Endothelial cell of umbilical vein (primary cell): ENCODE data around the gene CTSA. TPM values are rescaled to one million over a fixed set of nuclear protein-coding genes. Genes with fewer than 3 reads are reported as not detected.

Experiments
- BruUV-seq: library from RNA; stranded (reverse); fragments of 400-500 nt; replicated peaks from 2 replicates; lab custom pipeline; 2021; lab: Mats Ljungman, UMichigan
- CTCF ChIA-PET: fragments of 300-600, 350-600 bp; sonication (Branson Sonifier 250); formaldehyde crosslinking; loops from one replicate; lab custom pipeline; 2021; ENCODE audit warnings: antibody characterized with exemption, inconsistent platforms; lab: Charles Lee
- POLR2A ChIA-PET: fragments of 300-600, 350-600 bp; sonication (Branson Sonifier 250); formaldehyde crosslinking; loops from one replicate; lab custom pipeline; 2021; ENCODE audit warnings: antibody characterized with exemption, inconsistent platforms; lab: Charles Lee
- DNase-seq: peaks from one replicate; pipeline ENCODE4 v3.0.0-alpha.2; 2011; ENCODE audit warnings: low read depth, low spot score
- FAIRE-seq: peaks from 2 replicates; lab custom pipeline; 2011; peaks lifted over from hg19 to GRCh38; lab: Jason Lieb, UNC
- H2AFZ ChIP-seq: 2 replicates; pipeline ENCODE4 v1.6.0; 2012; ENCODE audit warnings: low read depth, low read length, control low read depth, inconsistent platforms
- H3K27ac ChIP-seq: 2 replicates; pipeline ENCODE4 v1.5.1; 2011; ENCODE audit warnings: low read depth, mild to moderate bottlenecking, control low read depth, low read length, moderate library complexity; ENCODE audit not compliant: insufficient read depth
- H3K27me3 ChIP-seq, 2 experiments: 2 replicates each; pipeline versions ENCODE4 v1.6.0 to v1.6.1; 2011; ENCODE audit warnings: low read length in 2 of 2, mixed read lengths in 1 of 2; ENCODE audit not compliant: control insufficient read depth in 2 of 2, insufficient read depth in 2 of 2
- H3K36me3 ChIP-seq, 2 experiments: 2 replicates in 1 of 2; 3 replicates in 1 of 2; pipeline ENCODE4 v1.5.1; 2011; ENCODE audit warnings: low read length in 2 of 2, mild to moderate bottlenecking in 1 of 2, moderate library complexity in 1 of 2; ENCODE audit not compliant: control insufficient read depth in 2 of 2, insufficient read depth in 2 of 2; ENCODE audit errors: extremely low read depth in 1 of 2
- H3K4me1 ChIP-seq: 3 replicates; pipeline ENCODE4 v1.5.1; 2011; ENCODE audit warnings: mild to moderate bottlenecking, low read length; ENCODE audit not compliant: control insufficient read depth, insufficient read depth; ENCODE audit errors: extremely low read depth
- H3K4me2 ChIP-seq: 2 replicates; pipeline ENCODE4 v1.6.1; 2011; ENCODE audit warnings: low read length, control low read depth, mixed read lengths; ENCODE audit not compliant: insufficient read depth
- H3K4me3 ChIP-seq, 3 experiments: fragments of 200-600 bp in 1 of 3; sonication (generic), shearing (Covaris generic) in 1 of 3; replicated peaks in 1 of 3; 2 replicates each; pipeline ENCODE4 v1.5.1; 2011 to 2016; ENCODE audit warnings: control low read depth in 3 of 3, low read length in 3 of 3, mild to moderate bottlenecking in 2 of 3, inconsistent platforms in 1 of 3, low read depth in 1 of 3, moderate library complexity in 1 of 3; ENCODE audit not compliant: insufficient read depth in 1 of 3
- H3K79me2 ChIP-seq: 2 replicates; pipeline ENCODE4 v1.6.0; 2012; ENCODE audit warnings: low read length, inconsistent platforms; ENCODE audit not compliant: control insufficient read depth, insufficient read depth
- H3K9ac ChIP-seq: replicated peaks from 2 replicates; pipeline ENCODE3; 2011; ENCODE audit warnings: low read length, control low read depth; ENCODE audit not compliant: insufficient read depth; ENCODE audit errors: extremely low read depth
- H3K9me1 ChIP-seq: replicated peaks from 3 replicates; pipeline ENCODE4 v1.6.0; 2011; ENCODE audit warnings: mild to moderate bottlenecking, low read length; ENCODE audit not compliant: control insufficient read depth, insufficient read depth; ENCODE audit errors: extremely low read depth
- H3K9me3 ChIP-seq: replicated peaks from 2 replicates; pipeline ENCODE4 v1.5.1; 2012; ENCODE audit warnings: low read length, inconsistent platforms; ENCODE audit not compliant: control insufficient read depth, insufficient read depth
- H4K20me1 ChIP-seq: replicated peaks from 2 replicates; pipeline ENCODE3; 2011; ENCODE audit warnings: mild to moderate bottlenecking, low read length; ENCODE audit not compliant: control insufficient read depth, insufficient read depth; ENCODE audit errors: extremely low read depth
- CTCF ChIP-seq, 2 donors: IDR thresholded peaks; 1 replicate in 1 of 2; 2 replicates in 1 of 2; pipeline ENCODE4 v1.5.1; 2011; ENCODE audit warnings: low read length in 2 of 2, mild to moderate bottlenecking in 2 of 2, moderate library complexity in 2 of 2, control low read depth in 1 of 2, inconsistent platforms in 1 of 2, low read depth in 1 of 2; ENCODE audit not compliant: insufficient read depth in 1 of 2; ENCODE audit errors: extremely low read depth in 1 of 2
- EZH2 ChIP-seq: IDR thresholded peaks from 2 replicates; pipeline ENCODE4 v1.6.1; 2012; ENCODE audit warnings: borderline replicate concordance, low read depth, mild to moderate bottlenecking, moderate library complexity, low read length, inconsistent platforms; ENCODE audit not compliant: severe bottlenecking
- FOS ChIP-seq: IDR thresholded peaks from 2 replicates; pipeline ENCODE4 v1.6.1; 2011; ENCODE audit warnings: mild to moderate bottlenecking, low read length, moderate library complexity, borderline replicate concordance; ENCODE audit not compliant: insufficient read depth
- GATA2 ChIP-seq: IDR thresholded peaks from 2 replicates; pipeline ENCODE4 v1.7.0; 2011; ENCODE audit warnings: low read depth, mild to moderate bottlenecking, moderate library complexity, mixed read lengths, low read length; ENCODE audit not compliant: insufficient read length, insufficient read depth
- JUN ChIP-seq: IDR thresholded peaks from 2 replicates; pipeline ENCODE4 v1.6.1; 2011; ENCODE audit warnings: borderline replicate concordance, low read depth; ENCODE audit not compliant: insufficient read length, insufficient read depth
- MAX ChIP-seq: IDR thresholded peaks from 2 replicates; pipeline ENCODE4 v1.6.1; 2011; ENCODE audit not compliant: insufficient read depth, insufficient read length
- MYC ChIP-seq: IDR thresholded peaks from one replicate; pipeline ENCODE4 v1.6.1; 2011; ENCODE audit warnings: mild to moderate bottlenecking, low read depth, low read length
- POLR2A ChIP-seq: IDR thresholded peaks from 2 replicates; pipeline ENCODE4 v1.6.1; 2012; ENCODE audit warnings: low read depth, mild to moderate bottlenecking, control low read depth, low read length
- POLR2AphosphoS5 ChIP-seq: IDR thresholded peaks from 2 replicates; pipeline ENCODE4 v1.6.1; 2012; ENCODE audit warnings: low read depth, mild to moderate bottlenecking, control low read depth, low read length, moderate library complexity; ENCODE audit not compliant: insufficient read depth
- dilution Hi-C: fragments of 300-500 bp; cut with MboI; formaldehyde crosslinking; loops from one replicate; pipeline ENCODE4 v1.15.0; 2019; ENCODE audit warnings: low sequenced_read_pairs; ENCODE audit not compliant: extremely low pct_ligation_motif_present
- intact Hi-C: fragments of 100-400 bp; cut with micrococcal nuclease; formaldehyde crosslinking; loops from one replicate; pipeline ENCODE4 v1.10.0; 2022
- polyA plus RNA-seq, 4 experiments: library from polyadenylated mRNA; depleted of rRNA in 3 of 4; stranded (reverse) in 3 of 4; unstranded in 1 of 4; fragments of >200 nt; gene quantifications; 2 replicates each; pipeline versions ENCODE4 v1.2.1 to v1.2.3, GENCODE V29; 2011 to 2012; ENCODE audit warnings: missing spikeins in 1 of 4
- total RNA-seq: library from RNA; stranded (reverse); gene quantifications from 2 replicates; pipeline ENCODE4 v1.2.3, GENCODE V29; 2021

The CTSA gene
- total and polyA plus RNA-seq, 2 donors (not counting 3 experiments of a cell fraction or from before 2014, with no cell fraction given), result 169 to 409 TPM

GRCh38 chr20:45848421-45848820 lies 42.7 kb upstream of the CTSA start:
- FAIRE-seq (no peak), DNase-seq (no peak)
- Histone ChIP-seq H3K4me3 (no peak overlapping the region), H4K20me1 (no peaks in the 10 kb centered on the region), H3K36me3 (peaks cover 0 to 26% of the 10 kb centered on the region in 2 experiments), H3K9ac (no peak overlapping the region), H3K4me1 (no peaks in the 10 kb centered on the region), H3K9me1 (no peaks in the 10 kb centered on the region), H3K27me3 (no peaks in the 10 kb centered on the region), H2AFZ (no peak overlapping the region), H3K79me2 (no peaks in the 10 kb centered on the region), H3K4me2 (no peak overlapping the region), H3K27ac (no peak overlapping the region), H3K9me3 (no peaks in the 10 kb centered on the region)
- intact Hi-C loops (no loop called here), dilution Hi-C loops (no loop called here)
- ChIA-PET POLR2A (no interaction called here), CTCF (no interaction called here)
- no peak for TF ChIP-seq GATA2
- TF ChIP-seq JUN, result no peak
- no TSS peak for BruUV-seq

- Histone ChIP-seq H4K20me1 (no peaks in the 10 kb centered on the region), H2AFZ (no peak overlapping the region), H3K27ac (no peak overlapping the region), H3K27me3 (no peaks in the 10 kb centered on the region), H3K9me1 (no peaks in the 10 kb centered on the region), H3K79me2 (no peaks in the 10 kb centered on the region), H3K36me3 (peaks cover 0 to 19% of the 10 kb centered on the region in 2 experiments), H3K9me3 (no peaks in the 10 kb centered on the region), H3K4me2 (no peak overlapping the region), H3K9ac (no peak overlapping the region), H3K4me1 (no peaks in the 10 kb centered on the region), H3K4me3 (no peak overlapping the region)
- ChIA-PET CTCF (interaction anchor here (0.8 to 1.1 kb wide), 2 partner anchors 8 to 33 kb away, joined by 3 read pairs; no protein-coding TSS in a partner anchor), POLR2A (no interaction called here)
- dilution Hi-C loops (no loop called here), intact Hi-C loops (no loop called here)
- BruUV-seq, result no TSS peak
- no peak for DNase-seq
- TF ChIP-seq MYC, result no peak
- TF ChIP-seq JUN, result no peak
- no peak for TF ChIP-seq POLR2A
- no peak for TF ChIP-seq POLR2AphosphoS5
- no peak for TF ChIP-seq CTCF (IDR thresholded peaks at IDR 0.05; ENCODE audit: extremely low read depth in 1 of 2, insufficient read depth in 1 of 2, low read depth in 1 of 2, low read length in 2 of 2)
- TF ChIP-seq FOS, result no peak
- TF ChIP-seq GATA2, result no peak
- TF ChIP-seq EZH2, result no peak
- TF ChIP-seq MAX, result no peak
- FAIRE-seq, result no peak
These were observed 42.1 kb upstream of the CTSA start for GRCh38 chr20:45848969-45849582.
